Aorta (tissue), 5 donors: ENCODE results near the gene ECHS1. TPM values are rescaled to one million over a fixed set of nuclear protein-coding genes. Genes with fewer than 3 reads are reported as not detected.
A peak's percentile ranks its signal among the peaks of the same experiment; 100 is the strongest.

Experiments
- ATAC-seq: fragments of 200-7000 bp; cut with Tn5 transposase; one replicate; pipeline ENCODE4 v1.9.1; 2022; ENCODE audit warnings: moderate library complexity; ENCODE audit not compliant: low FRiP score
- DNase-seq, 2 donors: peaks; one replicate each; pipeline ENCODE4 v3.0.0-alpha.2; 2020
- H3K27ac ChIP-seq, 2 donors: one replicate each; pipeline ENCODE4 v1.5.1; 2013; ENCODE audit warnings: low read length in 2 of 2, mild to moderate bottlenecking in 2 of 2, moderate library complexity in 2 of 2, control low read depth in 1 of 2, inconsistent platforms in 1 of 2, low read depth in 1 of 2
- H3K27me3 ChIP-seq, 2 donors: one replicate each; pipeline ENCODE4 v1.6.1; 2013; ENCODE audit warnings: control low read depth in 1 of 2, low read length in 1 of 2, mild to moderate bottlenecking in 1 of 2, moderate library complexity in 1 of 2; ENCODE audit not compliant: insufficient read depth in 2 of 2, control insufficient read depth in 1 of 2
- H3K36me3 ChIP-seq, 2 donors: one replicate each; pipeline ENCODE4 v1.6.1; 2013; ENCODE audit warnings: control low read depth in 1 of 2, low read length in 1 of 2, mild to moderate bottlenecking in 1 of 2; ENCODE audit not compliant: insufficient read depth in 2 of 2, control insufficient read depth in 1 of 2
- H3K4me1 ChIP-seq, 2 donors: one replicate each; pipeline ENCODE4 v1.6.1; 2013; ENCODE audit warnings: low read length in 2 of 2, control low read depth in 1 of 2, mild to moderate bottlenecking in 1 of 2, moderate library complexity in 1 of 2; ENCODE audit not compliant: insufficient read depth in 2 of 2, control insufficient read depth in 1 of 2
- H3K4me3 ChIP-seq, 2 donors: one replicate each; pipeline ENCODE4 v1.5.1; 2013; ENCODE audit warnings: low read length in 2 of 2, control low read depth in 1 of 2, mild to moderate bottlenecking in 1 of 2
- H3K9me3 ChIP-seq: one replicate; pipeline ENCODE4 v1.6.1; 2013; ENCODE audit warnings: mild to moderate bottlenecking, low read length; ENCODE audit not compliant: control insufficient read depth
- WGBS, 2 donors: extraction: QIAGEN DNeasy Blood & Tissue Kit; methylation state at CpG; one replicate each; pipeline ENCODE4 v1.1.7; 2013; 5-methylcytosine and 5-hydroxymethylcytosine counted together
- intact Hi-C, 2 donors: fragments of 100-400 bp; cut with DNase I; formaldehyde crosslinking; loops; one replicate each; pipeline versions ENCODE4 v1.14.2 to v1.15.0; 2022
- long read RNA-seq, 2 donors: library from polyadenylated mRNA; unstranded; transcript quantifications; one replicate each; pipeline ENCODE4 v2.0.0, GENCODE V29; 2020 to 2021
- polyA plus RNA-seq, 2 donors: library from polyadenylated mRNA; stranded (reverse); fragments of 200-250 nt; gene quantifications; one replicate each; pipeline ENCODE4 v1.2.3, GENCODE V29; 2013
- total RNA-seq, 2 donors: library from RNA; stranded (reverse); fragmentation: NEBNext Ultra II Directional; extraction: Animal tissue kit (Norgen Biotek cat#: 25700); gene quantifications; one replicate each; pipeline ENCODE4 v1.2.1, GENCODE V29; 2021
- donor health status: healthy with polysubstance abuse.
- donor health status: Bipolar disorder and iron deficiency.
- donor health status: DM: no; HTN: no; CAD: no.
- donor health status: DM: no; HTN: no; CAD: no.
- donor health status: DM: yes; HTN: yes; CAD: no.

Gene ECHS1
- total RNA-seq (10 to 100 TPM; 34.3 to 48.9 TPM), polyA plus RNA-seq (10 to 100 TPM; 56.1 to 93.7 TPM)
- long read RNA-seq, donor 1, transcript ECHS1-201 (8 exons, 1,617 nt): major isoform, 274 of 293 reads
- long read RNA-seq, donor 1, partial matches to known transcripts: 9 of 293 reads
- long read RNA-seq, donor 1, other reads (novel, unspliced or antisense): 10 of 293 reads
- long read RNA-seq, donor 2, transcript ECHS1-201 (8 exons, 1,617 nt): major isoform, 79 of 89 reads
- long read RNA-seq, donor 2, partial matches to known transcripts: 4 of 89 reads
- long read RNA-seq, donor 2, other reads (novel, unspliced or antisense): 6 of 89 reads

- intact Hi-C loops: loop anchor here in 1 of 2 donors (5.0 kb wide), 1 partner anchor 61 kb away; no protein-coding TSS in a partner anchor
- DNase-seq (peak; percentile 98 to 99), ATAC-seq (peak; percentile 99)
- Histone ChIP-seq H3K4me3 (peak within 1 kb of the TSS; percentile 87 to 88), H3K9me3 (no peaks in the 10 kb centered on the region), H3K27me3 (no peaks in the 10 kb centered on the region), H3K36me3 (peaks cover 3 to 5% of the 10 kb centered on the region in 2 donors), H3K27ac (peak within 1 kb of the TSS in 1 of 2 donors; percentile 61), H3K4me1 (no peaks in the 10 kb centered on the region)
- WGBS, 2 donors: 1% methylated on average over 52 to 89 of the region's 89 CpGs
Observed at GRCh38 chr10:133373174-133374090, at the start of gene ECHS1. ECHS1 (minus strand) TSS chr10:133373354; CDS start chr10:133373333, 21 bp downstream.

- H3K9me3 ChIP-seq: no peaks in the 10 kb centered on the region
- H3K4me1 ChIP-seq: no peaks in the 10 kb centered on the region
- H3K27ac ChIP-seq: no peak overlapping the region
- H3K36me3 ChIP-seq: peaks cover 0 to 2% of the 10 kb centered on the region in 2 donors
- peaks cover 0 to 2% of the 10 kb centered on the region in 2 donors for H3K27me3 ChIP-seq
- no peak for ATAC-seq
- 87 to 89% methylated on average over 16 of the region's 16 CpGs for WGBS, 2 donors
- peak in 1 of 2 donors; percentile 55 for DNase-seq
- no peak overlapping the region for H3K4me3 ChIP-seq
- intact Hi-C loops: no loop called here
Observed at GRCh38 chr10:133422223-133422806, 49.2 kb upstream of the ECHS1 start.

- DNase-seq (peak in 1 of 2 donors; percentile 65), ATAC-seq (peak; percentile 17)
- Histone ChIP-seq H3K4me1 (no peaks in the 10 kb centered on the region), H3K4me3 (no peak overlapping the region), H3K9me3 (no peaks in the 10 kb centered on the region), H3K27ac (no peak overlapping the region), H3K36me3 (peaks cover 0 to 2% of the 10 kb centered on the region in 2 donors), H3K27me3 (peaks cover 0 to 2% of the 10 kb centered on the region in 2 donors)
- intact Hi-C loops: no loop called here
- WGBS, 2 donors: 67 to 74% methylated on average over 16 to 17 of the region's 17 CpGs
Observed at GRCh38 chr10:133421336-133422222, 48.4 kb upstream of the ECHS1 start.

GRCh38 chr10:133420579-133420978 lies 47.4 kb upstream of the ECHS1 start:
- Histone ChIP-seq H3K4me3 (no peak overlapping the region), H3K36me3 (peaks cover 0 to 2% of the 10 kb centered on the region in 2 donors), H3K27me3 (peaks cover 0 to 2% of the 10 kb centered on the region in 2 donors), H3K9me3 (no peaks in the 10 kb centered on the region), H3K27ac (no peak overlapping the region), H3K4me1 (no peaks in the 10 kb centered on the region)
- intact Hi-C loops: no loop called here
- no peak for ATAC-seq
- WGBS, 2 donors: 85 to 96% methylated on average over 6 of the region's 6 CpGs
- DNase-seq: peak in 1 of 2 donors; percentile 69

- no peak overlapping the region for H3K4me3 ChIP-seq
- H3K27ac ChIP-seq: no peak overlapping the region
- ATAC-seq (no peak), DNase-seq (peak in 1 of 2 donors; percentile 58)
- no peaks in the 10 kb centered on the region for H3K9me3 ChIP-seq
- no peaks in the 10 kb centered on the region for H3K4me1 ChIP-seq
- H3K27me3 ChIP-seq: peaks cover 0 to 2% of the 10 kb centered on the region in 2 donors
- 92 to 93% methylated on average over 17 of the region's 17 CpGs for WGBS, 2 donors
- H3K36me3 ChIP-seq: peaks cover 0 to 2% of the 10 kb centered on the region in 2 donors
- intact Hi-C loops: no loop called here
Observed at GRCh38 chr10:133420028-133420427, 46.9 kb upstream of the ECHS1 start.

GRCh38 chr10:133419211-133419950 lies 46.2 kb upstream of the ECHS1 start:
- Histone ChIP-seq H3K4me1 (no peaks in the 10 kb centered on the region), H3K36me3 (peaks cover 0 to 2% of the 10 kb centered on the region in 2 donors), H3K27me3 (peaks cover 0 to 2% of the 10 kb centered on the region in 2 donors), H3K4me3 (no peak overlapping the region), H3K9me3 (no peaks in the 10 kb centered on the region), H3K27ac (no peak overlapping the region)
- 94 to 96% methylated on average over 34 of the region's 34 CpGs for WGBS, 2 donors
- DNase-seq: peak in 1 of 2 donors; percentile 73
- intact Hi-C loops: no loop called here
- peak; percentile 21 for ATAC-seq

GRCh38 chr10:133418289-133418993 lies 45.3 kb upstream of the ECHS1 start:
- no peak overlapping the region for H3K27ac ChIP-seq
- H3K4me1 ChIP-seq: no peaks in the 10 kb centered on the region
- H3K36me3 ChIP-seq: peaks cover 0 to 2% of the 10 kb centered on the region in 2 donors
- intact Hi-C loops: no loop called here
- peaks cover 0 to under 1% of the 10 kb centered on the region in 2 donors for H3K27me3 ChIP-seq
- H3K4me3 ChIP-seq: no peak overlapping the region
- 95 to 96% methylated on average over 14 of the region's 14 CpGs for WGBS, 2 donors
- H3K9me3 ChIP-seq: no peaks in the 10 kb centered on the region
- ATAC-seq: no peak
- peak in 1 of 2 donors; percentile 58 for DNase-seq
